Fibroblast of mammary gland (primary cell): ENCODE results near the gene LPAR5.

ENCODE experiments used
- DNase-seq: peaks from one replicate; pipeline ENCODE4 v3.0.0-alpha.2; 2010; ENCODE audit warnings: low read depth
- H3K4me3 ChIP-seq: 2 replicates; pipeline ENCODE4 v1.5.1; 2011; ENCODE audit warnings: low read depth, mild to moderate bottlenecking, low read length, moderate library complexity; ENCODE audit not compliant: control insufficient read depth
- TF ChIP-seq, protein P1 (sequence below): conservative IDR thresholded peaks from 2 replicates; pipeline ENCODE4 v1.5.1; 2011; ENCODE audit warnings: low read depth, low read length, inconsistent platforms; ENCODE audit not compliant: control insufficient read depth, insufficient read depth

LPAR5 gene

DNA sequence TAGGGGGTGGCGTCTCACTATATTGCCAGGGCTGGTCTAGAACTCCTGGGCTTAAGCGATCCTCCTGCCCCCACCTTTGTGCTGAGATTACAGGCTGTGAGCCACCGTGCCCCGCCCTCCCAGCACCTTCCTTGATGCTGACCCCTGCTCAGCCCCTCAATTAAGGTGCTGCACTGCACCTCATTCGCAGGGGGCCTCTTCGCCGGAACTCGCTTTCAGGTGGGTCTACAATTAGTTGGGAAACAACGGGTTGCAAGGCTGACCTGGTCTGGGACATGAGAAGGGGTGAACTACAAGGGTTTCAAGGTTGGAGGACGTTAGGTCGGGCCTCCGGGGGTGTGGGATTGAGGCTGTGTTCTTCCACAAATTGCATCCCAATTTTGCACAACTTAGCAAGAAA is 66.4 kb downstream of the LPAR5 start:
- no peak for DNase-seq
- no peak overlapping the region for H3K4me3 ChIP-seq
- TF ChIP-seq, protein P1, sequence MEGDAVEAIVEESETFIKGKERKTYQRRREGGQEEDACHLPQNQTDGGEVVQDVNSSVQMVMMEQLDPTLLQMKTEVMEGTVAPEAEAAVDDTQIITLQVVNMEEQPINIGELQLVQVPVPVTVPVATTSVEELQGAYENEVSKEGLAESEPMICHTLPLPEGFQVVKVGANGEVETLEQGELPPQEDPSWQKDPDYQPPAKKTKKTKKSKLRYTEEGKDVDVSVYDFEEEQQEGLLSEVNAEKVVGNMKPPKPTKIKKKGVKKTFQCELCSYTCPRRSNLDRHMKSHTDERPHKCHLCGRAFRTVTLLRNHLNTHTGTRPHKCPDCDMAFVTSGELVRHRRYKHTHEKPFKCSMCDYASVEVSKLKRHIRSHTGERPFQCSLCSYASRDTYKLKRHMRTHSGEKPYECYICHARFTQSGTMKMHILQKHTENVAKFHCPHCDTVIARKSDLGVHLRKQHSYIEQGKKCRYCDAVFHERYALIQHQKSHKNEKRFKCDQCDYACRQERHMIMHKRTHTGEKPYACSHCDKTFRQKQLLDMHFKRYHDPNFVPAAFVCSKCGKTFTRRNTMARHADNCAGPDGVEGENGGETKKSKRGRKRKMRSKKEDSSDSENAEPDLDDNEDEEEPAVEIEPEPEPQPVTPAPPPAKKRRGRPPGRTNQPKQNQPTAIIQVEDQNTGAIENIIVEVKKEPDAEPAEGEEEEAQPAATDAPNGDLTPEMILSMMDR, result no peak
